DND-41 (cell line): ENCODE results near the gene SDK2.

Experiments used
- CTCF ChIP-seq: IDR thresholded peaks from 2 replicates; pipeline ENCODE4 v1.5.1; 2012; ENCODE audit warnings: borderline replicate concordance, low read length, moderate library complexity, mild to moderate bottlenecking; ENCODE audit not compliant: poor library complexity, severe bottlenecking; ENCODE audit errors: extremely low read depth
- EZH2 ChIP-seq: IDR thresholded peaks from 3 replicates; pipeline ENCODE4 v1.6.1; 2012; ENCODE audit warnings: borderline replicate concordance, low read depth, mild to moderate bottlenecking, moderate library complexity, low read length, inconsistent platforms; ENCODE audit not compliant: severe bottlenecking

DNA sequence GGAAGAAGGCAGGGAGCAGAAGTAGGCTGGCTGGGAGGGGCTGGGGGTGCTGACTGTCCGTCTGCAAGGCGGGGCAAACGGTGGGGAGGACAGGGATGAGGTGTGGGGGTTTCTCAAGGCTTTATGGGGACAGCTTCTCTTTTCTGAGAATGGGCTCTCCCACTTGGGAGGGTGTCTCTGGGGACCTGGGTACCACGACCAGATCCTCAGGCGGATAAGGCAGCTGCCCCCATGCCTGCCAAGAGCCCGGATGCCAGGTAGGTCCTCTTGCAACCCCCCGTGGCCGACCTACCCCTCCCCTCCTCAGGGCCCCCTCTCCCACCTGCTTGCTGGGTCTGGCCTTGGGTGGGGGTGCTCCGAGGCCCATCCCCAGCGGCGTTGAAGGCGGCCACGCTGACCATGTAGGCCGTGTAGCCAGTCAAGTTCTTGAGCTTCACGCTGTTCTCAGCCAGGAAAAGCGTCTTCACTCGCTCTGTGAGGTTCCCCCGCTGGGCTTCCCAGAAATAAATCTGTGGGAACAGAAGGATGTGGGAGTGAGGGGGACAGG is 276.1 kb downstream of the SDK2 start:
- TF ChIP-seq EZH2 (no peak), CTCF (no peak)
